GM12892 (cell line): ENCODE data around the gene SOX1.

Experiments
- DNase-seq: peaks from one replicate; pipeline ENCODE4 v3.0.0; 2011; ENCODE audit not compliant: insufficient read length
- FAIRE-seq: peaks from 2 replicates; lab custom pipeline; 2011; peaks lifted over from hg19 to GRCh38; lab: Jason Lieb, UNC
- POLR2A ChIP-seq: IDR thresholded peaks from 2 replicates; pipeline ENCODE4 v1.6.1; 2011; ENCODE audit warnings: low read depth, low read length, control low read depth
- POLR2AphosphoS5 ChIP-seq: IDR thresholded peaks from 2 replicates; pipeline ENCODE4 v1.6.1; 2011; ENCODE audit warnings: low read depth, low read length, control low read depth
- TAF1 ChIP-seq: IDR thresholded peaks from 2 replicates; pipeline ENCODE4 v1.6.1; 2011; ENCODE audit warnings: low read depth, mild to moderate bottlenecking, control low read depth, low read length, borderline replicate concordance

SOX1 gene

GRCh38 chr13:112113851-112114250 lies 46.9 kb downstream of the SOX1 start:
- FAIRE-seq = no peak
- TF ChIP-seq POLR2A (no peak), TAF1 (no peak), POLR2AphosphoS5 (no peak)
- no peak for DNase-seq

GRCh38 chr13:112114391-112114790 lies 47.4 kb downstream of the SOX1 start:
- TF ChIP-seq TAF1 (no peak), POLR2AphosphoS5 (no peak), POLR2A (no peak)
- DNase-seq (no peak), FAIRE-seq (no peak)

- DNase-seq (no peak), FAIRE-seq (no peak)
- TF ChIP-seq POLR2A = no peak
- TF ChIP-seq TAF1 = no peak
- no peak for TF ChIP-seq POLR2AphosphoS5
Observed at GRCh38 chr13:112115403-112116091, 48.6 kb downstream of the SOX1 start.

GRCh38 chr13:112116187-112116950 lies 49.4 kb downstream of the SOX1 start:
- no peak for FAIRE-seq
- TF ChIP-seq TAF1 (no peak), POLR2A (no peak), POLR2AphosphoS5 (no peak)
- no peak for DNase-seq

- TF ChIP-seq TAF1 (no peak), POLR2AphosphoS5 (no peak), POLR2A (no peak)
- no peak for FAIRE-seq
- DNase-seq = no peak
Observed at GRCh38 chr13:112117258-112117954, 50.5 kb downstream of the SOX1 start.

DNA sequence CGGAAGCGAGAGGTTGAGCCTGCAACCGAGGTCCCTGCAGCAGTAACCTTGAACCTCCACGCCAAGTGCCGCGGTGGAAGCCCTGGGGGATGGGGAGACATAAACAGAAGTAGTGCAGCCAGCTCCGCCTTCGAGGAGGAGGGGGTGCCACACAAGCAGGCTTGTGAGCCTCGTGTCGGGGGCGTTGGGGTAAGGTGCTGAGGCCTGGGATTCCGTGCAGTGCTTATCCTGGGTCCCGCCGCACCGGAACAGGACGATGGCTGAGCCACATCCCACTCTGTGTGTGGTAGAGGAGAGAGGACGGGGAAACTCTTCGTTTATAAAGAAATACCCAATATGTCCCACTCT lies 51.0 kb downstream of the SOX1 start:
- TF ChIP-seq POLR2AphosphoS5 = no peak
- TF ChIP-seq POLR2A = no peak
- no peak for TF ChIP-seq TAF1
- DNase-seq (no peak), FAIRE-seq (no peak)

DNA sequence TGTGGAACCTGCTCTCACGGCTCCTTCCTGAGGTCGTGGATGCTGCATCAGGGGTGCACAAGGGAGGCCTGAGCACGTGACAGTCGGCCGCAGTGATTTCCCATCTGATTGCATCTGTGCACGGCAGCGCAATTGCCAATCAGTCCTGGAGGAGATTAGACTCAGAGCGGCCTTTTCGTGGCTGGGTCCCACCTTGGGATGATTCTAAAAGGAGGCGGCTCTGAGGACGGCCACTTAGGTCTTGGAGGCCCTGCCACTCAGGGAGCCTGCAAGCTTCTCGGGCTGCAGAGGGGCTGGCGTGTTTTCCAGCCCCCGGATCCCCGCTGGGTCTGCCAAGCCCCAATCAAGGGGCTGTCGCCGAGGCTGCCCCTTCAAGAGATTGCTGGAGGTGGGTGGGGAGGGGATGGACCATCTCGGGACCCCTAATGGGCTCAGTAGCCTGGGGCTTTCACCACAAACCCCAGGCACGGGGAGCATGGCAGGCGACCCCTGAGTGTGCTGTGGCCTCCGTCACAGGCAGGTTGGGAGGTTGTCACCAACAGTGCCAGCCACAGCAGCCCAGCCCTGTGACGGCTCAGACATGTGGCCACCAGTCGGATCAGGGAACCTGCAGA lies 51.6 kb downstream of the SOX1 start:
- no peak for DNase-seq
- FAIRE-seq = no peak
- TF ChIP-seq POLR2A (no peak), TAF1 (no peak), POLR2AphosphoS5 (no peak)

- no peak for DNase-seq
- FAIRE-seq = no peak
- TF ChIP-seq POLR2AphosphoS5 = no peak
- TF ChIP-seq TAF1 = no peak
Observed at GRCh38 chr13:112119192-112120030, 52.5 kb downstream of the SOX1 start.

DNA sequence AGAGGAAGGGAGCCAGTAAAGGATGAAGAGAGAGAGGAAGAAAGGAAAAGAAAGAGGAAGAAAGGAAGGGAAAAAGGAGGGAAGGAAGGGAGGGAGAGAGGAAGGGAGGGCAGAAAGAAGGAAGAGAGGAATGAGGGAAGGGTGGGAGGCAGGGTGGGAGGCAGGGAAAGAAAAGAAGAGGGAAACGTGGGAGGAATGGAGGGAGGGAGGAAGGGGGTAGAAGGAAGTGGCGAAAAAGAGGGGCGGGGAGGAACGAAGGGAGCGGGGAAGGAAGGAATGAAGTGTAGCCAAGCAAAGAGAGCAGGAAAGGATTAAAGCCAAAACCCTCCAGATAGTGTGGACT lies 53.1 kb downstream of the SOX1 start:
- no peak for DNase-seq
- TF ChIP-seq POLR2AphosphoS5 (no peak), POLR2A (no peak), TAF1 (no peak)
- no peak for FAIRE-seq
